Measurements from ENCODE around the gene MYT1.
A peak's percentile ranks its signal among the peaks of the same experiment; 100 is the strongest.

DNA sequence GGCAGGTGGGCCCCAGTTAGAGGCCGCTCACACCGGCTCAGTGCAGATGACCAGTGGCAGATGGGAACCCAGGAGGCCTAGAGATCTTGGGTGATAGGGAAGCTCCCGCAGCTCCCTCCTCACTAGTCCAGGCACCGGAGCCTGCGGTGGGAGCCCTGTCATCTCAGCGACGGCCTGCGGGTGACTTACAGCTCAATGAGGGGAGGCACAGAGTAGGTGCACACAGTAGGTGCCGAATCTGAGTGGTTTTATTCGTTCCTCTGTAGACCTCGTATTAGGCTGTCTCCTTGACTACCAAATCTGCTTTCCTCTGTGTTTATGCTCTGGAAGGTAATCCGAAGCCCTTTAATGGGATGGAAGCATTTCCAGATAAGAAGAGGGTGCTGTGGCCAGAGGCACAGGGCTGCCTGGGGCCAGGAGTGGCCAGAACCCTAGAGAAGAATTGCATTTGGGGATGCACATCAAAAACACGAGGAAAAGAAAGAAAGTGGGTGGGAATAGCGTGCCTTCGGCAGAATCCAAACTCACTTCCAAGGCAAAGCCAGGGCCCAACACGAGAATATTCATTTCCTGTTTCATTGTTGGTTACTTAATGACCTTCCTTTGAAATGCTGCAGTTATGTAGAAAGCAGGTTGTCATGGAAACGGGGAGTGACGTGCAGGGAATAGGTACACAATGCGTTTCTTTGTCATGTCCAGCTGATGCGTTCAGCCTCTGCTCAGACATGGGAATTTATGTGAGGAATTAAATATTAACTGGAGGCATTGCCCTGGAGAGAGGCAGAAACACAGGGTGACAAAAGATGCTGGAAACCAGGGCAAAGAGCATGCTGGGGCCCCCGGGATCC lies 24.7 kb downstream of the MYT1 start:
- peak; percentile 84; the same call in 1 of the 2 replicates for TF ChIP-seq ZNF264 (CRISPR knock-in tag; IDR thresholded peaks at IDR 0.05)
- no peak; the same call in 1 of the 2 replicates for TF ChIP-seq TSC22D2 (CRISPR knock-in tag; IDR thresholded peaks at IDR 0.05; ENCODE audit: borderline replicate concordance)
- TF ChIP-seq ZNF891 (CRISPR knock-in tag; IDR thresholded peaks at IDR 0.05), result peak; percentile 73; the same call in 1 of the 2 replicates
- TF ChIP-seq JUND (CRISPR knock-in tag; IDR thresholded peaks at IDR 0.05), result peak; percentile 55; the same call in 1 of the 2 replicates
- TF ChIP-seq TBX2 (CRISPR knock-in tag; IDR thresholded peaks at IDR 0.05; ENCODE audit: borderline replicate concordance), result peak; percentile 95
- TF ChIP-seq FOXK1 (CRISPR knock-in tag; IDR thresholded peaks at IDR 0.05; ENCODE audit: borderline replicate concordance, low read depth), result peak; percentile 91
- no peak for TF ChIP-seq PAF1 (CRISPR knock-in tag; IDR thresholded peaks at IDR 0.05)

All from HepG2 (cell line).